ENCODE data around the gene DYNLT2B.

DYNLT2B gene

DNA sequence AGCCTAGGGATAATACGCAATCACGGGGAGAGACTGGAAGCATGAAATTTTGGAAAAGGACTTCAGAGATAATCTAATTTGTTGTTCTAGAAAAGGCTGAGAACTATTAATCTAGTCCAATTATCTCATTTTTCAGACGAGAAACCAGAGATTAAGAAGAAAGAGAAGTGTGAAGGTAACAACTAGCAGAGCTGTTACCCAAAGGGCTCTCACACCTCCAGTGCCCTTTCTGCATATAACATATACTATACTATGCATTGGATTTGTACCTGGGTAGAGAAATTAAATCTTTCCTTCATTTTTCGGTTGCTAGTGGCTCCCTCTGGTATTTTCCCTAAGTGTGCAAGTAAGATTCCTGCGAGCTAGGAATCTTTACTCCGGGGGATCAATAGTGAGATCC is 33.5 kb upstream of the DYNLT2B start:
- H3K36me3 ChIP-seq (replicated peaks in 1 of 2; ENCODE audit: control insufficient read depth in 2 of 2, insufficient read depth in 2 of 2, low read length in 2 of 2) = peaks cover 12 to 87% of the 10 kb centered on the region in 2 donors
- H3K23ac ChIP-seq (ENCODE audit: low read depth, low read length, poor library complexity) = no peak overlapping the region
- H4K91ac ChIP-seq (ENCODE audit: low read depth, low read length, poor library complexity) = no peak overlapping the region
- H3K9me3 ChIP-seq (replicated peaks in 1 of 2; ENCODE audit: control insufficient read depth in 2 of 2, insufficient read depth in 1 of 2, low read depth in 1 of 2, low read length in 2 of 2) = peaks cover 2 to 10% of the 10 kb centered on the region in 2 donors
- no peak overlapping the region for H3K4me2 ChIP-seq (ENCODE audit: insufficient read depth, low read length, poor library complexity, severe bottlenecking)
- H2BK120ac ChIP-seq (ENCODE audit: low read depth, low read length) = no peak overlapping the region
- H3K4ac ChIP-seq (ENCODE audit: low read length) = no peak overlapping the region
- no peak overlapping the region for H3K27ac ChIP-seq (replicated peaks; ENCODE audit: low read length)
- H3K18ac ChIP-seq (ENCODE audit: low read length) = no peak overlapping the region
- H3K14ac ChIP-seq (ENCODE audit: low read length) = no peak overlapping the region
- no peak overlapping the region for H2BK5ac ChIP-seq (ENCODE audit: low read length)
- no peak overlapping the region for H3K9ac ChIP-seq (ENCODE audit: low read depth, low read length, poor library complexity)
- no peak overlapping the region for H4K8ac ChIP-seq (ENCODE audit: low read depth, low read length)
- no peaks in the 10 kb centered on the region for H3K79me1 ChIP-seq (ENCODE audit: low read depth, low read length)
- no peak overlapping the region for H2BK12ac ChIP-seq (ENCODE audit: low read length)
- no peak overlapping the region for H3K4me3 ChIP-seq (ENCODE audit: low read length in 2 of 2)
- DNase-seq (ENCODE audit: low spot score) = no peak
- no peaks in the 10 kb centered on the region for H3K4me1 ChIP-seq (ENCODE audit: control insufficient read depth in 2 of 2, insufficient read depth in 1 of 2, low read depth in 1 of 2, low read length in 2 of 2)
- no peak overlapping the region for H2AK5ac ChIP-seq (ENCODE audit: low read depth, low read length)
- no peak overlapping the region for H2AFZ ChIP-seq (ENCODE audit: low read length)
- no peaks in the 10 kb centered on the region for H3K27me3 ChIP-seq (ENCODE audit: control insufficient read depth in 3 of 3, insufficient read depth in 3 of 3, low read depth in 1 of 3, low read length in 3 of 3)
- no peak overlapping the region for H2BK15ac ChIP-seq (ENCODE audit: low read length)
- WGBS, 2 donors (ENCODE audit: extremely low coverage in 2 of 2, insufficient read length in 2 of 2, insufficient replicate concordance in 1 of 2) = no CpG with 5 or more reads among the region's 6 CpGs

DNA sequence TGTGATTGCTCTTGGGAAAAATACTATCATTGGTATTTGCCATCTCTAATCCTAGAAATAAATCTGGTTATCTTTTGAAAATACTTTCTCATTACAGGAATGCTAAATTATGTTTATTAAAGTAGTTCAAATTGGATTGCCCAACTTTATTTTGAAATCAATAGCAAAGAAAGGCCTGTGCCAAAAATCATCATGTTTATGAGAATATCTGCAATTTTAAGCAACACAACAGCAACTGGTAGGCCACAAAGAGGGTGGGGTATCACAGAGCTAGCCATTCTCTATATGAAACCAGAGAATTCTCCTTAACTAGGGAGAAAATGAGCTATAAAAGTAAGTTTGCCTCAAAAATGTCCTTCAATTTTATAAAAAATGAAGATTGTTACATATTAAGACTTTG is 32.0 kb upstream of the DYNLT2B start:
- Histone ChIP-seq H3K27ac (replicated peaks; ENCODE audit: low read length) (no peak overlapping the region), H2AK5ac (ENCODE audit: low read depth, low read length) (no peak overlapping the region), H2BK15ac (ENCODE audit: low read length) (no peak overlapping the region), H3K14ac (ENCODE audit: low read length) (no peak overlapping the region), H3K9me3 (replicated peaks in 1 of 2; ENCODE audit: control insufficient read depth in 2 of 2, insufficient read depth in 1 of 2, low read depth in 1 of 2, low read length in 2 of 2) (peaks cover 4 to 10% of the 10 kb centered on the region in 2 donors), H3K4me2 (ENCODE audit: insufficient read depth, low read length, poor library complexity, severe bottlenecking) (no peak overlapping the region), H3K4me1 (ENCODE audit: control insufficient read depth in 2 of 2, insufficient read depth in 1 of 2, low read depth in 1 of 2, low read length in 2 of 2) (no peaks in the 10 kb centered on the region), H4K91ac (ENCODE audit: low read depth, low read length, poor library complexity) (no peak overlapping the region), H2BK120ac (ENCODE audit: low read depth, low read length) (no peak overlapping the region), H3K18ac (ENCODE audit: low read length) (no peak overlapping the region), H3K79me1 (ENCODE audit: low read depth, low read length) (no peaks in the 10 kb centered on the region), H3K9ac (ENCODE audit: low read depth, low read length, poor library complexity) (no peak overlapping the region), H3K4ac (ENCODE audit: low read length) (no peak overlapping the region), H3K36me3 (replicated peaks in 1 of 2; ENCODE audit: control insufficient read depth in 2 of 2, insufficient read depth in 2 of 2, low read length in 2 of 2) (peaks cover 14 to 79% of the 10 kb centered on the region in 2 donors), H3K23ac (ENCODE audit: low read depth, low read length, poor library complexity) (no peak overlapping the region), H2BK12ac (ENCODE audit: low read length) (no peak overlapping the region), H2BK5ac (ENCODE audit: low read length) (no peak overlapping the region), H3K4me3 (ENCODE audit: low read length in 2 of 2) (no peak overlapping the region), H4K8ac (ENCODE audit: low read depth, low read length) (no peak overlapping the region), H3K27me3 (ENCODE audit: control insufficient read depth in 3 of 3, insufficient read depth in 3 of 3, low read depth in 1 of 3, low read length in 3 of 3) (no peaks in the 10 kb centered on the region), H2AFZ (ENCODE audit: low read length) (no peak overlapping the region)
- no peak for DNase-seq (ENCODE audit: low spot score)

DNA sequence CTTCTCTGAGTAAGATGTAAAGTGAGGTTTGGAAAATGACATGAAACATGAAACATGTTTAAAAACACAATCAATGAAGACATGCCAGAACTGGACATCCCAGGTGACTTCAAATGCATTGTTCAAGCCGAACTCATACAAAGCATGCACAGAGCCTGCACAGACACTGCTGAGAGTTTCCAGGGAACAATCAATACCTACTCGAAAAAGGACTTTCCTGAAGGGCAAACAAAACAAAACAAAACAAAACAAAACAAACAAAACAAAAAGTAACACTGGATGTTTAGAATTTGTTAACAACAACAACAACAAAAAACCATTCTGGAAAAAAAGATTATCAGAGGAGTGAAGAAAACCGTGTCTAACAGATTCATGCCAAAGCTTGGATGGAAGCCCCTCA is 30.7 kb upstream of the DYNLT2B start:
- Histone ChIP-seq H2BK5ac (ENCODE audit: low read length) (no peak overlapping the region), H2AK5ac (ENCODE audit: low read depth, low read length) (no peak overlapping the region), H4K91ac (ENCODE audit: low read depth, low read length, poor library complexity) (no peak overlapping the region), H3K27me3 (ENCODE audit: control insufficient read depth in 3 of 3, insufficient read depth in 3 of 3, low read depth in 1 of 3, low read length in 3 of 3) (no peaks in the 10 kb centered on the region), H2AFZ (ENCODE audit: low read length) (no peak overlapping the region), H3K79me1 (ENCODE audit: low read depth, low read length) (no peaks in the 10 kb centered on the region), H3K23ac (ENCODE audit: low read depth, low read length, poor library complexity) (no peak overlapping the region), H2BK15ac (ENCODE audit: low read length) (no peak overlapping the region), H3K9me3 (replicated peaks in 1 of 2; ENCODE audit: control insufficient read depth in 2 of 2, insufficient read depth in 1 of 2, low read depth in 1 of 2, low read length in 2 of 2) (peaks cover 4 to 10% of the 10 kb centered on the region in 2 donors), H3K4me2 (ENCODE audit: insufficient read depth, low read length, poor library complexity, severe bottlenecking) (no peak overlapping the region), H3K9ac (ENCODE audit: low read depth, low read length, poor library complexity) (no peak overlapping the region), H3K27ac (replicated peaks; ENCODE audit: low read length) (no peak overlapping the region), H2BK120ac (ENCODE audit: low read depth, low read length) (no peak overlapping the region), H3K4ac (ENCODE audit: low read length) (no peak overlapping the region), H3K18ac (ENCODE audit: low read length) (no peak overlapping the region), H3K36me3 (replicated peaks in 1 of 2; ENCODE audit: control insufficient read depth in 2 of 2, insufficient read depth in 2 of 2, low read length in 2 of 2) (peaks cover 9 to 65% of the 10 kb centered on the region in 2 donors), H4K8ac (ENCODE audit: low read depth, low read length) (no peak overlapping the region), H3K4me3 (ENCODE audit: low read length in 2 of 2) (no peak overlapping the region), H2BK12ac (ENCODE audit: low read length) (no peak overlapping the region), H3K4me1 (ENCODE audit: control insufficient read depth in 2 of 2, insufficient read depth in 1 of 2, low read depth in 1 of 2, low read length in 2 of 2) (no peaks in the 10 kb centered on the region), H3K14ac (ENCODE audit: low read length) (no peak overlapping the region)
- no CpG with 5 or more reads among the region's 3 CpGs for WGBS, 2 donors (ENCODE audit: extremely low coverage in 2 of 2, insufficient read length in 2 of 2, insufficient replicate concordance in 1 of 2)
- no peak for DNase-seq (ENCODE audit: low spot score)

DNA sequence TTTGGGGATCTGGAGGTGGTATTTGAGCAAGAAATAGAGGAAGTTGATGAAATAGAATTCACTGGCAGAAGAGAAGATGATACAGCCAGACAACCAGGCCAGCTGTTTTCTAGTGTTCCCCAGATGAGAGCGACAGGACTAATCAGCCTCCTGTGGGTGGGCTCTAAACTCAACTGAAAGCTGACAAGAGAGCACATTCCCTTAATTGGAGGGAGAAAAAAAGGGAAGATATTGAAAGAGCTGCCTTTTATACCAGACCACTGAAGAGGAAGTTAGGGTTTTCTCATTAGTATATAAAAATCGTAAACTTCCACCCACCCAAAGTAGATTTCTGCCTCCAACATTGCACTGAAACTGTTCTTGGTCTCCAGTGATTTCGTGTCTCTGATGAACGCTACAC is 26.6 kb upstream of the DYNLT2B start:
- no peak overlapping the region for H2BK12ac ChIP-seq (ENCODE audit: low read length)
- peaks cover 9 to 32% of the 10 kb centered on the region in 2 donors for H3K36me3 ChIP-seq (replicated peaks in 1 of 2; ENCODE audit: control insufficient read depth in 2 of 2, insufficient read depth in 2 of 2, low read length in 2 of 2)
- H3K4me3 ChIP-seq (ENCODE audit: low read length in 2 of 2) = no peak overlapping the region
- no peaks in the 10 kb centered on the region for H3K4me1 ChIP-seq (ENCODE audit: control insufficient read depth in 2 of 2, insufficient read depth in 1 of 2, low read depth in 1 of 2, low read length in 2 of 2)
- H3K9me3 ChIP-seq (replicated peaks in 1 of 2; ENCODE audit: control insufficient read depth in 2 of 2, insufficient read depth in 1 of 2, low read depth in 1 of 2, low read length in 2 of 2) = peaks cover 6 to 8% of the 10 kb centered on the region in 2 donors
- no peak overlapping the region for H3K14ac ChIP-seq (ENCODE audit: low read length)
- no peak overlapping the region for H3K23ac ChIP-seq (ENCODE audit: low read depth, low read length, poor library complexity)
- H2BK120ac ChIP-seq (ENCODE audit: low read depth, low read length) = no peak overlapping the region
- H2BK15ac ChIP-seq (ENCODE audit: low read length) = no peak overlapping the region
- no peak overlapping the region for H3K9ac ChIP-seq (ENCODE audit: low read depth, low read length, poor library complexity)
- H2AK5ac ChIP-seq (ENCODE audit: low read depth, low read length) = no peak overlapping the region
- no peak overlapping the region for H4K8ac ChIP-seq (ENCODE audit: low read depth, low read length)
- H3K27me3 ChIP-seq (ENCODE audit: control insufficient read depth in 3 of 3, insufficient read depth in 3 of 3, low read depth in 1 of 3, low read length in 3 of 3) = no peaks in the 10 kb centered on the region
- H2AFZ ChIP-seq (ENCODE audit: low read length) = no peak overlapping the region
- no peak overlapping the region for H3K27ac ChIP-seq (replicated peaks; ENCODE audit: low read length)
- no peak overlapping the region for H4K91ac ChIP-seq (ENCODE audit: low read depth, low read length, poor library complexity)
- no peak overlapping the region for H3K4ac ChIP-seq (ENCODE audit: low read length)
- no peak for DNase-seq (ENCODE audit: low spot score)
- no peak overlapping the region for H2BK5ac ChIP-seq (ENCODE audit: low read length)
- WGBS, 2 donors (ENCODE audit: extremely low coverage in 2 of 2, insufficient read length in 2 of 2, insufficient replicate concordance in 1 of 2) = no CpG with 5 or more reads among the region's 4 CpGs
- no peak overlapping the region for H3K4me2 ChIP-seq (ENCODE audit: insufficient read depth, low read length, poor library complexity, severe bottlenecking)
- no peaks in the 10 kb centered on the region for H3K79me1 ChIP-seq (ENCODE audit: low read depth, low read length)
- no peak overlapping the region for H3K18ac ChIP-seq (ENCODE audit: low read length)
